Subcutaneous abdominal adipose tissue (tissue), 5 donors: ENCODE data around the gene TNFSF10.

Experiments
- H3K27ac ChIP-seq: one replicate; pipeline ENCODE4 v1.7.0; 2013; ENCODE audit warnings: low read depth, mild to moderate bottlenecking, inconsistent platforms, low read length, moderate library complexity
- H3K27me3 ChIP-seq, 5 donors: one replicate each; pipeline ENCODE4 v1.7.0; 2013; ENCODE audit warnings: low read length in 5 of 5, inconsistent platforms in 1 of 5; ENCODE audit not compliant: control insufficient read depth in 5 of 5, insufficient read depth in 4 of 5
- H3K36me3 ChIP-seq, 5 donors: one replicate each; pipeline ENCODE4 v1.7.0; 2013; ENCODE audit warnings: low read length in 5 of 5; ENCODE audit not compliant: control insufficient read depth in 5 of 5, insufficient read depth in 5 of 5
- H3K4me1 ChIP-seq, 5 donors: one replicate each; pipeline ENCODE4 v1.7.0; 2013; ENCODE audit warnings: low read length in 5 of 5, mild to moderate bottlenecking in 3 of 5, moderate library complexity in 1 of 5; ENCODE audit not compliant: control insufficient read depth in 5 of 5, insufficient read depth in 5 of 5
- H3K4me3 ChIP-seq, 5 donors: one replicate each; pipeline ENCODE4 v1.7.0; 2013; ENCODE audit warnings: low read length in 5 of 5, low read depth in 1 of 5
- H3K9ac ChIP-seq, 5 donors: one replicate each; pipeline ENCODE4 v1.7.0; 2013; ENCODE audit warnings: low read length in 5 of 5, mild to moderate bottlenecking in 4 of 5, moderate library complexity in 3 of 5
- H3K9me3 ChIP-seq, 5 donors: one replicate each; pipeline ENCODE4 v1.7.0; 2013; ENCODE audit warnings: low read length in 5 of 5; ENCODE audit not compliant: control insufficient read depth in 5 of 5
- donor health status: healthy.
- donor health status: healthy.
- donor health status: healthy.
- donor health status: healthy.
- donor health status: healthy.

The TNFSF10 gene

GRCh38 chr3:172464306-172464705 lies 58.9 kb downstream of the TNFSF10 start:
- no peaks in the 10 kb centered on the region for H3K9me3 ChIP-seq

GRCh38 chr3:172461530-172462138 lies 61.6 kb downstream of the TNFSF10 start:
- Histone ChIP-seq H3K9ac (no peak overlapping the region), H3K4me1 (no peaks in the 10 kb centered on the region), H3K27me3 (no peaks in the 10 kb centered on the region), H3K4me3 (no peak overlapping the region), H3K27ac (no peak overlapping the region), H3K9me3 (no peaks in the 10 kb centered on the region), H3K36me3 (no peaks in the 10 kb centered on the region)

More at GRCh38 chr3:172464306-172464705, 58.9 kb downstream of the TNFSF10 start:
- Histone ChIP-seq H3K9ac (no peak overlapping the region), H3K36me3 (no peaks in the 10 kb centered on the region), H3K27me3 (peaks cover 0 to 4% (median 0%) of the 10 kb centered on the region in 5 donors), H3K4me3 (no peak overlapping the region), H3K27ac (no peak overlapping the region), H3K4me1 (no peaks in the 10 kb centered on the region)

- Histone ChIP-seq H3K36me3 (no peaks in the 10 kb centered on the region), H3K4me3 (no peak overlapping the region), H3K27ac (no peak overlapping the region), H3K27me3 (peaks cover 0 to under 1% (median 0%) of the 10 kb centered on the region in 5 donors), H3K9ac (no peak overlapping the region), H3K9me3 (no peaks in the 10 kb centered on the region), H3K4me1 (no peaks in the 10 kb centered on the region)
Observed at GRCh38 chr3:172456404-172456803, 66.8 kb downstream of the TNFSF10 start.
